ENCODE data around the gene POU3F3. TPM values are rescaled to one million over a fixed set of nuclear protein-coding genes. Genes with fewer than 3 reads are reported as not detected.

The POU3F3 gene
- total RNA-seq, 1 experiment from 2014 or later = not detected

DNA sequence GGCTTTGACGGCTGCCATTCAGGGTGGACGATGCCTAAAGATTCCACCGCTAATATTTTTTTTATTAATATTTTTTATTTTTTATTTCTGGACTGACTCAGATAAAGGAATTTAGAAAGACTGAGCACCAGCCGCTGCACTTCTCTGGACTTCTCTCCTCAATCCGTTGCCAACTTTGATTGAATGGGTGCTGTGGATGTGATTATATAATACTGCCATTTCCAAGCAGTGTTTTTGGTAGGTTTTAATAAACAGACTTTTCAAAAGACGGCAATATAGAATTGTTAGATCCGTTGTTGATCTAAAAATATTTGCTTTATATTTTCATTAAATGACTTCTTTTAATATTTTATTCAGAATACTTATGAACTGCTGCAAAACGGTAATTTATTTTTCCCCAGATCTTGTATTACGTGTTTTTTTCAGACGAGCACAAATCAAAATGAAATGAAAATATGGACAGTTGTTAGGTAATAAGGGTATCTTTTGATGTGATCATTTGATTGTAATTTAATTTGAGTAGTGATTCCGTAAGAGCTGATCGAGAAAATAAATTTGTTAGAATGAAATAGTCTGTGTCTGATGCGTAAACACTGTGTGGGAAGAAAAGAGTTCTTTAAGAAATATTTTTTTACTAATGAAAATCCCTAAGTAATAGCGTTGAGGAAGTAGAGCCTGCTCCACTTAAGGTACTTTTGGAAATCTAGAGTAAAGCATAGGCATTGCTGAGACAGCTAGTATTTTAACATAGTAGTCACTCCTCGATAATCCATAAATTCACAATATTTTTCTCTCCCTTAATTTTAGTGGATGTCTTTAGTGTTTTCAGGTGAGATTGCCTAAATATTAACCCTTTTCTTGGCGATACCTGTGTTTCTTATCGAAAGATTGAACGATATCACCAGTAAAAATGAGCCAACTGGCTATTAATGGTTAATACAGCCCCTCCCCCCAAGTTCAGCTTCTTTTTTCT, 4.4 kb downstream of the POU3F3 start:
- TF ChIP-seq, protein P1, sequence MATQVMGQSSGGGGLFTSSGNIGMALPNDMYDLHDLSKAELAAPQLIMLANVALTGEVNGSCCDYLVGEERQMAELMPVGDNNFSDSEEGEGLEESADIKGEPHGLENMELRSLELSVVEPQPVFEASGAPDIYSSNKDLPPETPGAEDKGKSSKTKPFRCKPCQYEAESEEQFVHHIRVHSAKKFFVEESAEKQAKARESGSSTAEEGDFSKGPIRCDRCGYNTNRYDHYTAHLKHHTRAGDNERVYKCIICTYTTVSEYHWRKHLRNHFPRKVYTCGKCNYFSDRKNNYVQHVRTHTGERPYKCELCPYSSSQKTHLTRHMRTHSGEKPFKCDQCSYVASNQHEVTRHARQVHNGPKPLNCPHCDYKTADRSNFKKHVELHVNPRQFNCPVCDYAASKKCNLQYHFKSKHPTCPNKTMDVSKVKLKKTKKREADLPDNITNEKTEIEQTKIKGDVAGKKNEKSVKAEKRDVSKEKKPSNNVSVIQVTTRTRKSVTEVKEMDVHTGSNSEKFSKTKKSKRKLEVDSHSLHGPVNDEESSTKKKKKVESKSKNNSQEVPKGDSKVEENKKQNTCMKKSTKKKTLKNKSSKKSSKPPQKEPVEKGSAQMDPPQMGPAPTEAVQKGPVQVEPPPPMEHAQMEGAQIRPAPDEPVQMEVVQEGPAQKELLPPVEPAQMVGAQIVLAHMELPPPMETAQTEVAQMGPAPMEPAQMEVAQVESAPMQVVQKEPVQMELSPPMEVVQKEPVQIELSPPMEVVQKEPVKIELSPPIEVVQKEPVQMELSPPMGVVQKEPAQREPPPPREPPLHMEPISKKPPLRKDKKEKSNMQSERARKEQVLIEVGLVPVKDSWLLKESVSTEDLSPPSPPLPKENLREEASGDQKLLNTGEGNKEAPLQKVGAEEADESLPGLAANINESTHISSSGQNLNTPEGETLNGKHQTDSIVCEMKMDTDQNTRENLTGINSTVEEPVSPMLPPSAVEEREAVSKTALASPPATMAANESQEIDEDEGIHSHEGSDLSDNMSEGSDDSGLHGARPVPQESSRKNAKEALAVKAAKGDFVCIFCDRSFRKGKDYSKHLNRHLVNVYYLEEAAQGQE (IDR thresholded peaks at IDR 0.05; ENCODE audit: low read depth) = no peak
- TF ChIP-seq, protein P2, sequence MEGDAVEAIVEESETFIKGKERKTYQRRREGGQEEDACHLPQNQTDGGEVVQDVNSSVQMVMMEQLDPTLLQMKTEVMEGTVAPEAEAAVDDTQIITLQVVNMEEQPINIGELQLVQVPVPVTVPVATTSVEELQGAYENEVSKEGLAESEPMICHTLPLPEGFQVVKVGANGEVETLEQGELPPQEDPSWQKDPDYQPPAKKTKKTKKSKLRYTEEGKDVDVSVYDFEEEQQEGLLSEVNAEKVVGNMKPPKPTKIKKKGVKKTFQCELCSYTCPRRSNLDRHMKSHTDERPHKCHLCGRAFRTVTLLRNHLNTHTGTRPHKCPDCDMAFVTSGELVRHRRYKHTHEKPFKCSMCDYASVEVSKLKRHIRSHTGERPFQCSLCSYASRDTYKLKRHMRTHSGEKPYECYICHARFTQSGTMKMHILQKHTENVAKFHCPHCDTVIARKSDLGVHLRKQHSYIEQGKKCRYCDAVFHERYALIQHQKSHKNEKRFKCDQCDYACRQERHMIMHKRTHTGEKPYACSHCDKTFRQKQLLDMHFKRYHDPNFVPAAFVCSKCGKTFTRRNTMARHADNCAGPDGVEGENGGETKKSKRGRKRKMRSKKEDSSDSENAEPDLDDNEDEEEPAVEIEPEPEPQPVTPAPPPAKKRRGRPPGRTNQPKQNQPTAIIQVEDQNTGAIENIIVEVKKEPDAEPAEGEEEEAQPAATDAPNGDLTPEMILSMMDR (IDR thresholded peaks at IDR 0.05 in 2 of 3, conservative IDR thresholded peaks at IDR 0.05 in 1 of 3; ENCODE audit: borderline replicate concordance in 1 of 3, insufficient read depth in 1 of 3, low read depth in 2 of 3, low read length in 2 of 3) = no peak
- no peak for TF ChIP-seq SP1 (IDR thresholded peaks at IDR 0.05; ENCODE audit: low read depth)
- no peak for TF ChIP-seq CBX3 (IDR thresholded peaks at IDR 0.05; ENCODE audit: low read depth)
- Histone ChIP-seq H4K20me1 (ENCODE audit: insufficient read depth) (no peaks in the 10 kb centered on the region; the same call in 1 of the 2 replicates), H3K27me3 (ENCODE audit: insufficient read depth, low read length) (no peaks in the 10 kb centered on the region), H3K4me1 (ENCODE audit: control insufficient read depth in 1 of 2, insufficient read depth in 2 of 2, low read length in 2 of 2) (no peaks in the 10 kb centered on the region), H3K4me2 (ENCODE audit: low read length) (no peak overlapping the region), H3K4me3 (replicated peaks in 1 of 2; ENCODE audit: low read depth in 1 of 2, low read length in 2 of 2) (no peak overlapping the region), H3K9me2 (ENCODE audit: insufficient read depth) (no peaks in the 10 kb centered on the region), H3K36me3 (ENCODE audit: control insufficient read depth in 1 of 2, insufficient read depth in 2 of 2, low read length in 2 of 2) (no peaks in the 10 kb centered on the region), H2AFZ (ENCODE audit: low read depth, low read length, poor library complexity, severe bottlenecking) (no peak overlapping the region), H3K79me2 (ENCODE audit: insufficient read depth, low read length) (no peaks in the 10 kb centered on the region), H3K9me3 (ENCODE audit: control insufficient read depth in 1 of 2, insufficient read depth in 1 of 2, low read depth in 1 of 2, low read length in 2 of 2) (no peaks in the 10 kb centered on the region), H3K27ac (ENCODE audit: low read depth, low read length) (no peak overlapping the region), H3K9ac (ENCODE audit: low read length) (no peak overlapping the region)
- intact Hi-C loops (cut with micrococcal nuclease) = no loop called here
- ATAC-seq (no peak), DNase-seq (ENCODE audit: low read depth, low spot score) (no peak)
- BruUV-seq (replicated peaks) = no TSS peak
- ChIA-PET CTCF (interaction anchor here (0.7 to 2.5 kb wide), 2 partner anchors 9 to 436 kb away, joined by 5 to 15 read pairs; no protein-coding TSS in a partner anchor), RAD21 (ENCODE audit: low non-redundant PET in 1 of 2, low total read pairs in 2 of 2, uncharacterized antibody in 2 of 2, unreplicated experiment in 2 of 2) (no interaction called here), POLR2A (no interaction called here)

All from HCT116 (cell line).